PC-9 (cell line): ENCODE measurements around the gene SLC8A2. TPM values are rescaled to one million over a fixed set of nuclear protein-coding genes. Genes with fewer than 3 reads are reported as not detected.

Source experiments
- BruUV-seq: library from RNA; stranded (reverse); fragments of 400-500 nt; replicated peaks from 2 replicates; lab custom pipeline; 2021; lab: Mats Ljungman, UMichigan
- CTCF ChIA-PET: fragments of 300-600 bp; sonication (Branson Sonifier 250); formaldehyde crosslinking; loops from one replicate; lab custom pipeline; 2022; ENCODE audit warnings: antibody characterized with exemption; lab: Charles Lee
- POLR2A ChIA-PET: fragments of 300-600 bp; sonication (Branson Sonifier 250); formaldehyde crosslinking; loops from one replicate; lab custom pipeline; 2022; ENCODE audit warnings: antibody characterized with exemption; ENCODE audit not compliant: unreplicated experiment; lab: Charles Lee
- DNase-seq, 2 experiments: peaks; one replicate each; pipeline versions ENCODE4 v3.0.0 to v3.0.0-alpha.2; 2015 to 2022; ENCODE audit warnings: mixed read lengths in 1 of 2
- H2AFZ ChIP-seq: fragments of 200-600 bp; sonication (generic); 2 replicates; pipeline ENCODE4 v1.8.1; 2017; ENCODE audit warnings: antibody characterized with exemption
- H3F3A ChIP-seq: fragments of 200-600 bp; sonication (generic); 2 replicates; pipeline ENCODE4 v1.8.1; 2017; ENCODE audit warnings: antibody characterized with exemption, mild to moderate bottlenecking, low read depth; ENCODE audit not compliant: insufficient read depth
- H3K27ac ChIP-seq: fragments of 200-600 bp; sonication (generic); 2 replicates; pipeline ENCODE4 v1.6.1; 2016; ENCODE audit warnings: mixed run types
- H3K27me3 ChIP-seq: fragments of 200-600 bp; sonication (generic); 2 replicates; pipeline ENCODE4 v1.6.1; 2016; ENCODE audit warnings: low read depth, mixed run types; ENCODE audit not compliant: insufficient read depth
- H3K36me3 ChIP-seq: fragments of 200-600 bp; sonication (generic); 2 replicates; pipeline ENCODE4 v1.6.1; 2016; ENCODE audit warnings: low read depth, mixed run types
- H3K4me1 ChIP-seq: fragments of 200-600 bp; sonication (generic); replicated peaks from 2 replicates; pipeline ENCODE4 v1.6.1; 2016; ENCODE audit warnings: mixed run types; ENCODE audit not compliant: insufficient read depth
- H3K4me2 ChIP-seq: fragments of 200-600 bp; sonication (generic); 2 replicates; pipeline ENCODE4 v1.6.1; 2017; ENCODE audit warnings: mixed run types
- H3K4me3 ChIP-seq: fragments of 200-600 bp; sonication (generic); 2 replicates; pipeline ENCODE4 v1.6.1; 2016; ENCODE audit warnings: mixed run types
- H3K79me2 ChIP-seq: fragments of 200-600 bp; sonication (generic); 2 replicates; pipeline ENCODE4 v1.6.1; 2017; ENCODE audit warnings: low read depth, mixed run types
- H3K9me2 ChIP-seq: fragments of 200-600 bp; sonication (generic); 2 replicates; pipeline ENCODE4 v1.8.1; 2017; ENCODE audit warnings: mild to moderate bottlenecking; ENCODE audit not compliant: insufficient read depth
- H3K9me3 ChIP-seq: fragments of 200-600 bp; sonication (generic); 2 replicates; pipeline ENCODE4 v1.8.1; 2016; ENCODE audit warnings: low read depth; ENCODE audit not compliant: insufficient read depth
- H4K20me1 ChIP-seq: fragments of 200-600 bp; sonication (generic); 2 replicates; pipeline ENCODE4 v1.8.1; 2017; ENCODE audit not compliant: insufficient read depth
- EZH2 ChIP-seq: fragments of 200-600 bp; sonication (generic); IDR thresholded peaks from 2 replicates; pipeline ENCODE4 v1.8.0; 2017; ENCODE audit warnings: antibody characterized with exemption, low read depth
- intact Hi-C: fragments of 100-400 bp; cut with micrococcal nuclease; formaldehyde crosslinking; loops from one replicate; pipeline ENCODE4 v1.10.0; 2022; ENCODE audit not compliant: unreplicated experiment
- total RNA-seq: library from RNA; stranded (reverse); gene quantifications from 2 replicates; pipeline ENCODE4 v1.2.3, GENCODE V29; 2021
- TF ChIP-seq, protein P1 (sequence below): fragments of 200-600 bp; sonication (generic); conservative IDR thresholded peaks from 2 replicates; pipeline ENCODE4 v1.6.1; 2017; ENCODE audit warnings: mixed run types, antibody characterized with exemption, mild to moderate bottlenecking, moderate library complexity

SLC8A2 gene
- total RNA-seq, 1 experiment from 2014 or later = not detected

DNA sequence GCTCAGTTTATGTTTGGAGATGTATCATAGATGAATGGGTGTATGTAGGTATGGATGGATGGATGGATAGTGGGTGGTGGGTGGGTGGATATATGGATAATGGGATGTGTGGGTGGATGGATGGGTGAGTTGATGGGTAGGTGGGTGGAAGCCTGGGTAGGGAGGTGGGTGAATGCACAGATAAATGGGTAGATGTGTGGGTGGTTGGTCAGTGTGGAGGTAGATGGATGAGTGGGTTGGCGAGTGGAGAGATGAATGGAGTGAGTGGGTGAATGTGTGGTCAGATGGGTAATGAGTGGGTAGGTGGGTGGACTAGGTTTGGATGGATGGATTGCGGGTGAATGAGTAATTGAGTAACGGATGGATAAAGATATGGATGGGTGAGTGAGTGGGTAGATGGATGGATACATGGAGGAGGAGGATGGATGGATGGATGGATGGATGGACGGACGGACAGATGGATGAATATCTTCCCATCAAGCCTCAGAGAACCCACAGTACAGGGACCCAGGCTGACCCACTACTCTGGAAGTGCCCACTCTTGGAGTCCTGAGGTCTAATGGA, 65.8 kb downstream of the SLC8A2 start:
- TF ChIP-seq EZH2 = no peak
- TF ChIP-seq, protein P1, sequence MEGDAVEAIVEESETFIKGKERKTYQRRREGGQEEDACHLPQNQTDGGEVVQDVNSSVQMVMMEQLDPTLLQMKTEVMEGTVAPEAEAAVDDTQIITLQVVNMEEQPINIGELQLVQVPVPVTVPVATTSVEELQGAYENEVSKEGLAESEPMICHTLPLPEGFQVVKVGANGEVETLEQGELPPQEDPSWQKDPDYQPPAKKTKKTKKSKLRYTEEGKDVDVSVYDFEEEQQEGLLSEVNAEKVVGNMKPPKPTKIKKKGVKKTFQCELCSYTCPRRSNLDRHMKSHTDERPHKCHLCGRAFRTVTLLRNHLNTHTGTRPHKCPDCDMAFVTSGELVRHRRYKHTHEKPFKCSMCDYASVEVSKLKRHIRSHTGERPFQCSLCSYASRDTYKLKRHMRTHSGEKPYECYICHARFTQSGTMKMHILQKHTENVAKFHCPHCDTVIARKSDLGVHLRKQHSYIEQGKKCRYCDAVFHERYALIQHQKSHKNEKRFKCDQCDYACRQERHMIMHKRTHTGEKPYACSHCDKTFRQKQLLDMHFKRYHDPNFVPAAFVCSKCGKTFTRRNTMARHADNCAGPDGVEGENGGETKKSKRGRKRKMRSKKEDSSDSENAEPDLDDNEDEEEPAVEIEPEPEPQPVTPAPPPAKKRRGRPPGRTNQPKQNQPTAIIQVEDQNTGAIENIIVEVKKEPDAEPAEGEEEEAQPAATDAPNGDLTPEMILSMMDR = no peak
- no peaks in the 10 kb centered on the region for H3K36me3 ChIP-seq
- H3K4me2 ChIP-seq = no peak overlapping the region
- no TSS peak for BruUV-seq
- H3K9me2 ChIP-seq = no peaks in the 10 kb centered on the region
- no peaks in the 10 kb centered on the region for H3K79me2 ChIP-seq
- CTCF ChIA-PET = no interaction called here
- peaks cover 73% of the 10 kb centered on the region for H3K27me3 ChIP-seq
- POLR2A ChIA-PET = no interaction called here
- H2AFZ ChIP-seq = no peak overlapping the region
- H3F3A ChIP-seq = no peaks in the 10 kb centered on the region
- no peak overlapping the region for H3K4me3 ChIP-seq
- H3K27ac ChIP-seq = no peak overlapping the region
- intact Hi-C loops = no loop called here
- no peaks in the 10 kb centered on the region for H4K20me1 ChIP-seq
- H3K9me3 ChIP-seq = no peaks in the 10 kb centered on the region
- DNase-seq = no peak
- no peaks in the 10 kb centered on the region for H3K4me1 ChIP-seq

GRCh38 chr19:47405197-47405550, 66.5 kb downstream of the SLC8A2 start:
- Histone ChIP-seq H3K27me3 (peaks cover 68% of the 10 kb centered on the region), H2AFZ (no peak overlapping the region), H3K4me3 (no peak overlapping the region), H3F3A (no peaks in the 10 kb centered on the region), H3K27ac (no peak overlapping the region), H4K20me1 (no peaks in the 10 kb centered on the region), H3K9me3 (no peaks in the 10 kb centered on the region), H3K4me1 (no peaks in the 10 kb centered on the region), H3K9me2 (no peaks in the 10 kb centered on the region), H3K79me2 (no peaks in the 10 kb centered on the region), H3K36me3 (no peaks in the 10 kb centered on the region), H3K4me2 (no peak overlapping the region)
- intact Hi-C loops = no loop called here
- no peak for TF ChIP-seq EZH2
- TF ChIP-seq, protein P1 = no peak
- ChIA-PET POLR2A (no interaction called here), CTCF (no interaction called here)
- no peak for DNase-seq
- BruUV-seq = no TSS peak

DNA sequence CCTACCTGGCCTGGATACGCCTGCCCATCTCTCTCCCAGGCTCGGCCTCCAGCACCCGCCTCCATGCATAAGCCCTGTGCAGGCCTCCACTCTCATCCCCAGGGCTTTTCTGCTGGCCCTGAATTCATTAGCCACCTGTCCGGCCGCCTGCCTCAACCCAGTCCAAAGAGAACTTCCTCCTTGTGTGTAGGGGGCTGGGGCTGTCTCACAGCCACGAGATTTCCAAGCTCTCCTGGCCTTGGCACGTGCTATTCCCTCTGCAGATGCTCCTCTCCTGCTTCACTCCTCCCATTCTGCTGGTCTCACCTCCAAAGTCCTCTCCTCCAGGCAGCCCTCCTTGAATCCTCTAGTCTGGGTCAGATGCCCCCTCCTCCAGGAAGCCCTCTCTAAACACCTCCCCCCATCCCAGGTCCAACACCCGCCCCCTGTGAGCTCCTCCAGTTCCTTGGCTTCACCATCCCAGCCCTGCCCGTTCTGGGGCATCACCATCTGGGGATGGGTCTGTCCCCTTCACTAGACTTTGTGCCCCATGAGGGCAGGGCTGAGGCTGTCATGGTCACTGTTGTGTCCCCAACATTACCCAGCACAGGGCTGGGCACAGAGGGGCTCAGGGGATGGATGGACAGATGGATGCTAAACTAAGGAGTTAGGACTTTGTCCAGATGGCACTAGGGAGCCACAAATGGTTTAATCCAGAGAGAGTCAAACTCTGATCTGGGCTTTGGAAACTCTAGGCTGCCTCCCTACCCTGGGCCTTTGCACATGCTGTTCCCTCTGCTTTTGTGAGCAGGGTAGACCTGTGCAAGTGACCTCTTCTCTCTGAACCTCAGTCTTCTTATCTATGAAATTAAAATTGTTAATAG, 67.1 kb downstream of the SLC8A2 start:
- no peak for DNase-seq
- H3K4me2 ChIP-seq = no peak overlapping the region
- H3K79me2 ChIP-seq = no peaks in the 10 kb centered on the region
- H3F3A ChIP-seq = no peaks in the 10 kb centered on the region
- no peak overlapping the region for H2AFZ ChIP-seq
- H3K27ac ChIP-seq = no peak overlapping the region
- H3K27me3 ChIP-seq = peaks cover 62% of the 10 kb centered on the region
- no peaks in the 10 kb centered on the region for H3K36me3 ChIP-seq
- CTCF ChIA-PET = no interaction called here
- H3K4me3 ChIP-seq = no peak overlapping the region
- no peaks in the 10 kb centered on the region for H3K9me3 ChIP-seq
- no peaks in the 10 kb centered on the region for H3K9me2 ChIP-seq
- intact Hi-C loops = no loop called here
- H3K4me1 ChIP-seq = no peaks in the 10 kb centered on the region
- POLR2A ChIA-PET = no interaction called here
- no peaks in the 10 kb centered on the region for H4K20me1 ChIP-seq
- TF ChIP-seq, protein P1 = no peak
- TF ChIP-seq EZH2 = no peak
- no TSS peak for BruUV-seq
